ENCODE results near the gene XRCC1.
A peak's percentile ranks its signal among the peaks of the same experiment; 100 is the strongest.

- TF ChIP-seq, protein P1, sequence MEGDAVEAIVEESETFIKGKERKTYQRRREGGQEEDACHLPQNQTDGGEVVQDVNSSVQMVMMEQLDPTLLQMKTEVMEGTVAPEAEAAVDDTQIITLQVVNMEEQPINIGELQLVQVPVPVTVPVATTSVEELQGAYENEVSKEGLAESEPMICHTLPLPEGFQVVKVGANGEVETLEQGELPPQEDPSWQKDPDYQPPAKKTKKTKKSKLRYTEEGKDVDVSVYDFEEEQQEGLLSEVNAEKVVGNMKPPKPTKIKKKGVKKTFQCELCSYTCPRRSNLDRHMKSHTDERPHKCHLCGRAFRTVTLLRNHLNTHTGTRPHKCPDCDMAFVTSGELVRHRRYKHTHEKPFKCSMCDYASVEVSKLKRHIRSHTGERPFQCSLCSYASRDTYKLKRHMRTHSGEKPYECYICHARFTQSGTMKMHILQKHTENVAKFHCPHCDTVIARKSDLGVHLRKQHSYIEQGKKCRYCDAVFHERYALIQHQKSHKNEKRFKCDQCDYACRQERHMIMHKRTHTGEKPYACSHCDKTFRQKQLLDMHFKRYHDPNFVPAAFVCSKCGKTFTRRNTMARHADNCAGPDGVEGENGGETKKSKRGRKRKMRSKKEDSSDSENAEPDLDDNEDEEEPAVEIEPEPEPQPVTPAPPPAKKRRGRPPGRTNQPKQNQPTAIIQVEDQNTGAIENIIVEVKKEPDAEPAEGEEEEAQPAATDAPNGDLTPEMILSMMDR (IDR thresholded peaks at IDR 0.05) = peak; percentile 79 to 88 (median 80)
- TF ChIP-seq POLR2A (IDR thresholded peaks at IDR 0.05) = no peak
- TF ChIP-seq EP300 (IDR thresholded peaks at IDR 0.05) = no peak
- peak in 1 of 4 donors; percentile 22 for TF ChIP-seq POLR2AphosphoS5 (IDR thresholded peaks at IDR 0.05)
Measured at GRCh38 chr19:43519436-43520088, 55.8 kb downstream of the XRCC1 start.
